Measurements from ENCODE around the gene KIAA1191.

DNA sequence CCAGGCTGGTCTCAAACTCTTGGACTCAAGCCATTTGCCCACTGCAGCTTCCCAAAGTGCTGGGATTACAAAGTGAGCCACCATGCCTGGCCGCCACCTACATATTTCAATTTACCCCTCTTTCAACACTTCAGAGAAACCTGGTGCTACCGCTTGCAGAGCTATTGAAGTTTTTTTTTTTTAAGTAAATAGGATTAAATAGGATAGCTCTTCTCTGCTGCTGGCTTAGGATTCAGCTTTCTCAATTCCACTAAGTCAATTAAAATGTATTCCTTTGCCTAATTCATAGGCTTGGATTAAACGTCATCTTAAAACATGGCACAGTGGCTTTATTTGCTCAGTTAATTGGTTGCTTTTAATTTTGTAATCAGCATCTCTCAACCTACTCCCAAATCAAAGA, 41.0 kb downstream of the KIAA1191 start:
- TF ChIP-seq, protein P1, sequence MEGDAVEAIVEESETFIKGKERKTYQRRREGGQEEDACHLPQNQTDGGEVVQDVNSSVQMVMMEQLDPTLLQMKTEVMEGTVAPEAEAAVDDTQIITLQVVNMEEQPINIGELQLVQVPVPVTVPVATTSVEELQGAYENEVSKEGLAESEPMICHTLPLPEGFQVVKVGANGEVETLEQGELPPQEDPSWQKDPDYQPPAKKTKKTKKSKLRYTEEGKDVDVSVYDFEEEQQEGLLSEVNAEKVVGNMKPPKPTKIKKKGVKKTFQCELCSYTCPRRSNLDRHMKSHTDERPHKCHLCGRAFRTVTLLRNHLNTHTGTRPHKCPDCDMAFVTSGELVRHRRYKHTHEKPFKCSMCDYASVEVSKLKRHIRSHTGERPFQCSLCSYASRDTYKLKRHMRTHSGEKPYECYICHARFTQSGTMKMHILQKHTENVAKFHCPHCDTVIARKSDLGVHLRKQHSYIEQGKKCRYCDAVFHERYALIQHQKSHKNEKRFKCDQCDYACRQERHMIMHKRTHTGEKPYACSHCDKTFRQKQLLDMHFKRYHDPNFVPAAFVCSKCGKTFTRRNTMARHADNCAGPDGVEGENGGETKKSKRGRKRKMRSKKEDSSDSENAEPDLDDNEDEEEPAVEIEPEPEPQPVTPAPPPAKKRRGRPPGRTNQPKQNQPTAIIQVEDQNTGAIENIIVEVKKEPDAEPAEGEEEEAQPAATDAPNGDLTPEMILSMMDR (conservative IDR thresholded peaks at IDR 0.05; ENCODE audit: low read depth, low read length) = no peak
- TF ChIP-seq POLR2A (IDR thresholded peaks at IDR 0.05; ENCODE audit: low read depth, low read length) = no peak
- TF ChIP-seq NFE2L2 (IDR thresholded peaks at IDR 0.05; ENCODE audit: low read depth, low read length) = no peak
- TF ChIP-seq MXI1 (IDR thresholded peaks at IDR 0.05; ENCODE audit: borderline replicate concordance, low read depth, low read length) = no peak

All from IMR-90 (cell line).